K562 (cell line): Measurements from ENCODE around the gene ANXA9. TPM values are rescaled to one million over a fixed set of nuclear protein-coding genes. Genes with fewer than 3 reads are reported as not detected.

Source experiments
- ATAC-seq: fragments of 200-7000 bp; cut with Tn5 transposase; 3 replicates; pipeline ENCODE4 v1.9.1; 2020; ENCODE audit warnings: moderate library complexity
- BruUV-seq: library from RNA; stranded (reverse); fragments of 400-500 nt; replicated peaks from 2 replicates; lab custom pipeline; 2021; lab: Mats Ljungman, UMichigan
- CTCF ChIA-PET: fragments of 300-600 bp; formaldehyde crosslinking; extraction: SDS; loops from one replicate; lab custom pipeline; 2021; ENCODE audit warnings: low intra/inter-chr PET ratio; lab: Yijun Ruan, JAX
- POLR2A ChIA-PET: fragments of 300-600, 350-650 bp; sonication (Branson Sonifier 250); formaldehyde crosslinking; extraction: SDS; loops from one replicate; lab custom pipeline; 2021; ENCODE audit warnings: antibody characterized with exemption, inconsistent platforms; lab: Yijun Ruan, JAX
- DNase-seq, 4 experiments: peaks; one replicate each; pipeline versions ENCODE4 v3.0.0 to v3.0.0-alpha.2; 2011 to 2018; ENCODE audit warnings: low spot score in 3 of 4, mixed read lengths in 3 of 4; ENCODE audit errors: extremely low read depth in 1 of 4
- FAIRE-seq: peaks from 2 replicates; lab custom pipeline; 2011; peaks lifted over from hg19 to GRCh38; lab: Jason Lieb, UNC
- H2AFZ ChIP-seq: 2 replicates; pipeline ENCODE4 v1.6.0; 2011; ENCODE audit warnings: low read depth, low read length, control low read depth, inconsistent platforms
- H3K27ac ChIP-seq: fragments of 200-600 bp; 3 replicates; pipeline ENCODE4 v1.8.0; 2011; ENCODE audit warnings: low read depth, mild to moderate bottlenecking, control low read depth, inconsistent platforms, low read length, moderate library complexity, mixed read lengths; ENCODE audit errors: extremely low read depth
- H3K27me3 ChIP-seq, 2 experiments: fragments of 300-600 bp in 1 of 2; 2 replicates in 1 of 2; 3 replicates in 1 of 2; pipeline versions ENCODE4 v1.6.0 to v1.8.0; 2011; ENCODE audit warnings: inconsistent platforms in 2 of 2, low read length in 2 of 2, mild to moderate bottlenecking in 1 of 2, mixed read lengths in 1 of 2, moderate library complexity in 1 of 2; ENCODE audit not compliant: control insufficient read depth in 2 of 2, insufficient read depth in 2 of 2
- H3K36me3 ChIP-seq: fragments of 300-600 bp; 3 replicates; pipeline ENCODE4 v1.8.0; 2011; ENCODE audit warnings: mild to moderate bottlenecking, low read length, inconsistent platforms; ENCODE audit not compliant: control insufficient read depth, insufficient read depth
- H3K4me1 ChIP-seq, 2 experiments: fragments of 200-600 bp in 1 of 2; replicated peaks in 1 of 2; 2 replicates in 1 of 2; 3 replicates in 1 of 2; pipeline versions ENCODE4 v1.5.1 to v1.8.0; 2011; ENCODE audit warnings: inconsistent platforms in 2 of 2, low read length in 2 of 2, mild to moderate bottlenecking in 1 of 2, mixed read lengths in 1 of 2, moderate library complexity in 1 of 2; ENCODE audit not compliant: control insufficient read depth in 2 of 2, insufficient read depth in 2 of 2
- H3K4me2 ChIP-seq: 2 replicates; pipeline ENCODE4 v1.6.1; 2011; ENCODE audit warnings: low read length, control low read depth, inconsistent platforms, mixed read lengths; ENCODE audit not compliant: insufficient read depth
- H3K4me3 ChIP-seq: fragments of 200-600 bp; sonication (generic), shearing (Covaris generic); 2 replicates; pipeline ENCODE4 v1.5.1; 2016; ENCODE audit warnings: control low read depth, inconsistent platforms
- H3K79me2 ChIP-seq: fragments of 200-600 bp; 3 replicates; pipeline ENCODE4 v1.8.0; 2011; ENCODE audit warnings: low read length, inconsistent platforms; ENCODE audit not compliant: control insufficient read depth, insufficient read depth
- H3K9ac ChIP-seq, 2 experiments: 2 replicates each; pipeline versions ENCODE4 v1.6.0 to v1.6.1; 2011; ENCODE audit warnings: low read depth in 2 of 2, low read length in 2 of 2, control low read depth in 1 of 2, inconsistent platforms in 1 of 2, mild to moderate bottlenecking in 1 of 2, mixed read lengths in 1 of 2; ENCODE audit not compliant: insufficient read depth in 1 of 2
- H3K9me1 ChIP-seq: one replicate; pipeline ENCODE4 v1.6.0; 2011; ENCODE audit warnings: inconsistent platforms, mild to moderate bottlenecking, low read length, moderate library complexity; ENCODE audit not compliant: control insufficient read depth, insufficient read depth
- H3K9me3 ChIP-seq: replicated peaks from 2 replicates; pipeline ENCODE4 v1.5.1; 2011; ENCODE audit warnings: low read depth, low read length, inconsistent platforms; ENCODE audit not compliant: control insufficient read depth, insufficient read depth
- H4K20me1 ChIP-seq: replicated peaks from 2 replicates; pipeline ENCODE4 v1.6.1; 2011; ENCODE audit warnings: low read length, inconsistent platforms, mixed read lengths; ENCODE audit not compliant: control insufficient read depth, insufficient read depth
- ATF6 ChIP-seq: sonication (generic); formaldehyde crosslinking; IDR thresholded peaks from 2 replicates; pipeline ENCODE4 v1.4.0; 2020; ENCODE audit warnings: mild to moderate bottlenecking, missing genetic modification reagents
- DMBX1 ChIP-seq: fragments of 250-450 bp; sonication (Bioruptor Pico); IDR thresholded peaks from 2 replicates; pipeline ENCODE4 v1.8.0; 2022; ENCODE audit warnings: inconsistent platforms, mild to moderate bottlenecking, moderate library complexity, borderline replicate concordance
- FOXP1 ChIP-seq: sonication (generic); formaldehyde crosslinking; IDR thresholded peaks from 2 replicates; pipeline ENCODE4 v1.8.0; 2022; ENCODE audit warnings: mild to moderate bottlenecking, missing genetic modification reagents
- NBN ChIP-seq: fragments of 450-650 bp; IDR thresholded peaks from 2 replicates; pipeline ENCODE4 v1.6.1; 2016; ENCODE audit warnings: low read depth, mild to moderate bottlenecking
- POLR2AphosphoS5 ChIP-seq: IDR thresholded peaks from 2 replicates; pipeline ENCODE4 v1.6.1; 2011; ENCODE audit warnings: mild to moderate bottlenecking, low read depth, low read length, moderate library complexity; ENCODE audit not compliant: control insufficient read depth, insufficient read depth
- SIN3B ChIP-seq: fragments of 450-650 bp; IDR thresholded peaks from 2 replicates; pipeline ENCODE4 v1.6.1; 2017; ENCODE audit warnings: low read depth, mild to moderate bottlenecking, moderate library complexity
- SIX5 ChIP-seq, 2 experiments: IDR thresholded peaks; 2 replicates each; pipeline ENCODE4 v1.6.1; 2011; ENCODE audit warnings: low read length in 2 of 2, borderline replicate concordance in 1 of 2, low read depth in 1 of 2, mild to moderate bottlenecking in 1 of 2, moderate library complexity in 1 of 2; ENCODE audit not compliant: insufficient read depth in 1 of 2
- SOX6 ChIP-seq: fragments of 450-650 bp; IDR thresholded peaks from 2 replicates; pipeline ENCODE4 v1.6.1; 2014; ENCODE audit warnings: mild to moderate bottlenecking
- SPI1 ChIP-seq: IDR thresholded peaks from 2 replicates; pipeline ENCODE4 v1.6.1; 2011; ENCODE audit warnings: low read depth, low read length, control low read depth, borderline replicate concordance
- ZNF175 ChIP-seq: fragments of 200-800 bp; sonication (Bioruptor generic); IDR thresholded peaks from 2 replicates; pipeline ENCODE4 v1.6.1; 2016; ENCODE audit warnings: low read depth, mild to moderate bottlenecking, missing genetic modification characterization, missing compliant biosample characterization
- WGBS: fragments of 100-300 bp; shearing (Covaris generic); methylation state at CpG from one replicate; pipeline ENCODE4 v1.1.6; 2016; ENCODE audit warnings: low coverage, mixed read lengths; ENCODE audit not compliant: insufficient coverage; ENCODE audit errors: missing lambda C conversion rate; 5-methylcytosine and 5-hydroxymethylcytosine counted together
- in situ Hi-C: fragments of 300-500 bp; cut with MboI; formaldehyde crosslinking; loops from 4 replicates; pipeline ENCODE4 v1.15.0; 2018; ENCODE audit warnings: inconsistent platforms, mixed read lengths
- intact Hi-C: fragments of 100-400 bp; cut with micrococcal nuclease; formaldehyde crosslinking; loops from 2 replicates; pipeline ENCODE4 v1.14.2; 2022
- polyA plus RNA-seq, 8 experiments: library from polyadenylated mRNA; depleted of rRNA in 4 of 8; stranded (reverse) in 5 of 8; unstranded in 3 of 8; fragments of >200 nt; fragmentation: Nextera tagmentation in 2 of 8; fragmentation: Illumina TruSeq in 1 of 8; extraction: Ambion mirVana in 2 of 8; extraction: Trizol in 1 of 8; gene quantifications; 2 replicates each; pipeline versions ENCODE4 v1.2.1 to v1.2.3, GENCODE V29; 2011 to 2014; ENCODE audit warnings: inconsistent platforms in 1 of 8, missing spikeins in 1 of 8
- total RNA-seq, 7 experiments: library from RNA; depleted of rRNA in 6 of 7; stranded (reverse); fragments of >200 nt in 6 of 7; fragmentation: Illumina TruSeq in 2 of 7; extraction: Trizol in 2 of 7; gene quantifications; 2 replicates each; pipeline versions ENCODE4 v1.2.1 to v1.2.3, GENCODE V29; 2011 to 2021; ENCODE audit warnings: low replicate concordance in 1 of 7
- TF ChIP-seq, protein P1 (sequence below): fragments of 450-650 bp; formaldehyde crosslinking; IDR thresholded peaks from 2 replicates; pipeline ENCODE4 v1.4.0; 2022; ENCODE audit warnings: mild to moderate bottlenecking, moderate library complexity
- TF ChIP-seq, protein P2 (sequence below): fragments of 250-450 bp; sonication (Bioruptor Pico); IDR thresholded peaks from 2 replicates; pipeline ENCODE4 v1.4.0; 2020; ENCODE audit warnings: mild to moderate bottlenecking, moderate library complexity

Gene ANXA9
- total and polyA plus RNA-seq, 9 of the 15 experiments (the other 6 are each of a cell fraction or from before 2014, with no cell fraction given), result 0.24 to 1.6 (median 0.57) TPM

- Histone ChIP-seq H2AFZ (peak within 1 kb of the TSS; percentile 89), H3K4me1 (peaks cover 40 to 53% of the 10 kb centered on the region in 2 experiments), H3K27ac (peak within 1 kb of the TSS; percentile 75), H3K4me3 (peak within 1 kb of the TSS; percentile 87), H3K79me2 (peaks cover 41% of the 10 kb centered on the region), H3K9me3 (no peaks in the 10 kb centered on the region), H4K20me1 (no peaks in the 10 kb centered on the region), H3K36me3 (peaks cover 6% of the 10 kb centered on the region; the same call in 1 of the 3 replicates), H3K4me2 (peak within 1 kb of the TSS; percentile 100), H3K27me3 (no peaks in the 10 kb centered on the region), H3K9me1 (no peaks in the 10 kb centered on the region), H3K9ac (peak within 1 kb of the TSS; percentile 88)
- ChIA-PET POLR2A (interaction anchor here (0.5 to 2.9 kb wide), 28 partner anchors 9 to 900 kb away, joined by 3 to 22 read pairs (median 3); partner anchors contain the start of genes ANXA9, CERS2 and MCL1), CTCF (interaction anchor here (0.6 to 1.9 kb wide), 3 partner anchors 10 to 750 kb away, joined by 3 to 12 read pairs (median 5); no protein-coding TSS in a partner anchor)
- BruUV-seq, result TSS peak; percentile 62
- ATAC-seq, result peak; percentile 83
- intact Hi-C loops (loop anchor here (2.0 to 5.0 kb wide), 3 partner anchors 28 to 66 kb away; partner anchors contain the start of genes CDC42SE1 and GABPB2), in situ Hi-C loops (no loop called here)
- DNase-seq, result peak; percentile 67 to 89 (median 76)
- FAIRE-seq, result peak; percentile 87
- WGBS, result 0% methylated on average over 16 of the region's 18 CpGs
- no peak for TF ChIP-seq FOXP1 (CRISPR knock-in tag)
- TF ChIP-seq, protein P1, sequence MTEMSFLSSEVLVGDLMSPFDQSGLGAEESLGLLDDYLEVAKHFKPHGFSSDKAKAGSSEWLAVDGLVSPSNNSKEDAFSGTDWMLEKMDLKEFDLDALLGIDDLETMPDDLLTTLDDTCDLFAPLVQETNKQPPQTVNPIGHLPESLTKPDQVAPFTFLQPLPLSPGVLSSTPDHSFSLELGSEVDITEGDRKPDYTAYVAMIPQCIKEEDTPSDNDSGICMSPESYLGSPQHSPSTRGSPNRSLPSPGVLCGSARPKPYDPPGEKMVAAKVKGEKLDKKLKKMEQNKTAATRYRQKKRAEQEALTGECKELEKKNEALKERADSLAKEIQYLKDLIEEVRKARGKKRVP, result no peak
- TF ChIP-seq POLR2AphosphoS5, result peak; percentile 53; the same call in 1 of the 2 replicates
- no peak for TF ChIP-seq ATF6 (CRISPR knock-in tag)
- TF ChIP-seq SOX6, result no peak
- peak; percentile 29; the same call in 1 of the 2 replicates for TF ChIP-seq NBN
- peak; percentile 30; the same call in 1 of the 2 replicates for TF ChIP-seq ZNF175 (CRISPR knock-in tag)
- TF ChIP-seq DMBX1, result 0 out of 2 replicates have a peak, but pooled peaks have one; percentile 18
- TF ChIP-seq, protein P2, sequence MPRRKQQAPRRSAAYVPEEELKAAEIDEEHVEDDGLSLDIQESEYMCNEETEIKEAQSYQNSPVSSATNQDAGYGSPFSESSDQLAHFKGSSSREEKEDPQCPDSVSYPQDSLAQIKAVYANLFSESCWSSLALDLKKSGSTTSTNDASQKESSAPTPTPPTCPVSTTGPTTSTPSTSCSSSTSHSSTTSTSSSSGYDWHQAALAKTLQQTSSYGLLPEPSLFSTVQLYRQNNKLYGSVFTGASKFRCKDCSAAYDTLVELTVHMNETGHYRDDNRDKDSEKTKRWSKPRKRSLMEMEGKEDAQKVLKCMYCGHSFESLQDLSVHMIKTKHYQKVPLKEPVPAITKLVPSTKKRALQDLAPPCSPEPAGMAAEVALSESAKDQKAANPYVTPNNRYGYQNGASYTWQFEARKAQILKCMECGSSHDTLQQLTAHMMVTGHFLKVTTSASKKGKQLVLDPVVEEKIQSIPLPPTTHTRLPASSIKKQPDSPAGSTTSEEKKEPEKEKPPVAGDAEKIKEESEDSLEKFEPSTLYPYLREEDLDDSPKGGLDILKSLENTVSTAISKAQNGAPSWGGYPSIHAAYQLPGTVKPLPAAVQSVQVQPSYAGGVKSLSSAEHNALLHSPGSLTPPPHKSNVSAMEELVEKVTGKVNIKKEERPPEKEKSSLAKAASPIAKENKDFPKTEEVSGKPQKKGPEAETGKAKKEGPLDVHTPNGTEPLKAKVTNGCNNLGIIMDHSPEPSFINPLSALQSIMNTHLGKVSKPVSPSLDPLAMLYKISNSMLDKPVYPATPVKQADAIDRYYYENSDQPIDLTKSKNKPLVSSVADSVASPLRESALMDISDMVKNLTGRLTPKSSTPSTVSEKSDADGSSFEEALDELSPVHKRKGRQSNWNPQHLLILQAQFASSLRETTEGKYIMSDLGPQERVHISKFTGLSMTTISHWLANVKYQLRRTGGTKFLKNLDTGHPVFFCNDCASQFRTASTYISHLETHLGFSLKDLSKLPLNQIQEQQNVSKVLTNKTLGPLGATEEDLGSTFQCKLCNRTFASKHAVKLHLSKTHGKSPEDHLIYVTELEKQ (CRISPR knock-in tag), result no peak
- TF ChIP-seq SIX5 (IDR thresholded peaks at IDR 0.05; ENCODE audit: borderline replicate concordance in 1 of 2, insufficient read depth in 1 of 2, low read depth in 1 of 2, low read length in 2 of 2), result no peak
- peak; percentile 88 for TF ChIP-seq SPI1
- TF ChIP-seq SIN3B, result no peak
Measured at GRCh38 chr1:151006327-151007052, 24.4 kb downstream of the ANXA9 start, which contains the start of gene MINDY1. Gene MINDY1 (minus strand): TSS chr1:151006902. CDS start chr1:151002617, 4,285 bp downstream.
